HEK293T (cell line): ENCODE data around the gene GPBAR1.

Source experiments
- ARNT ChIP-seq: fragments of 450-650 bp; IDR thresholded peaks from 2 replicates; pipeline ENCODE4 v1.6.1; 2017; ENCODE audit warnings: mild to moderate bottlenecking
- BHLHE40 ChIP-seq: fragments of 450-650 bp; IDR thresholded peaks from 2 replicates; pipeline ENCODE4 v1.6.1; 2016; ENCODE audit warnings: mild to moderate bottlenecking, moderate library complexity, borderline replicate concordance
- ELF4 ChIP-seq: fragments of 450-650 bp; IDR thresholded peaks from 2 replicates; pipeline ENCODE4 v1.6.1; 2017; ENCODE audit warnings: antibody characterized with exemption
- FOXA1 ChIP-seq: fragments of 450-650 bp; IDR thresholded peaks from 2 replicates; pipeline ENCODE4 v1.6.1; 2016; ENCODE audit warnings: mild to moderate bottlenecking
- FOXK2 ChIP-seq: fragments of 450-650 bp; IDR thresholded peaks from 2 replicates; pipeline ENCODE4 v1.6.1; 2016; ENCODE audit warnings: mild to moderate bottlenecking
- HDGF ChIP-seq: fragments of 450-650 bp; IDR thresholded peaks from 2 replicates; pipeline ENCODE4 v1.6.1; 2017; ENCODE audit warnings: antibody characterized with exemption, borderline replicate concordance
- LEF1 ChIP-seq: fragments of 450-650 bp; IDR thresholded peaks from 2 replicates; pipeline ENCODE4 v1.6.1; 2017; ENCODE audit warnings: mild to moderate bottlenecking, borderline replicate concordance
- SP1 ChIP-seq: fragments of 450-650 bp; IDR thresholded peaks from 2 replicates; pipeline ENCODE4 v1.6.1; 2017
- SUZ12 ChIP-seq: fragments of 450-650 bp; IDR thresholded peaks from 2 replicates; pipeline ENCODE4 v1.6.1; 2016; ENCODE audit warnings: mild to moderate bottlenecking
- ZNF384 ChIP-seq: fragments of 450-650 bp; IDR thresholded peaks from 2 replicates; pipeline ENCODE4 v1.6.1; 2016

DNA sequence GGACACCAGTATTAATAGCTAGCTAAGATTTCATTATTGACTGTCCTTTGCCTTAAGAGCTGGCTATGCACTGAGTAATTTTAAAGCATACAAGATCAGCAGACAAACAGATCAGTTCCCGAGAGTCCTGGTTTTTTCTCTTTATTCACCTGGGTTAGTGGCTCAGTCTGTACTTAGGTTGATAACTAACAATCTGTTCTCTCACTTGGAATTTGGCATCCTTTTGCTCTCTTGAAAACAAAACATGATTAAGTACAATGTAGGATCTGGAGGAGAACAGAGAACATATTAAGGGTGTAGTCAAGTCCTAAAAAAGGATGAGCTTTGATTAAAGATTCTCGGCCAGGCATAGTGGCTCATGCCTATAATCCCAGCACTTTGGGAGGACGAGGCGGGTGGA lies 27.3 kb upstream of the GPBAR1 start:
- TF ChIP-seq SUZ12 (no peak), FOXA1 (no peak), SP1 (no peak), BHLHE40 (no peak), HDGF (no peak), FOXK2 (no peak), ELF4 (no peak), ARNT (no peak), ZNF384 (no peak), LEF1 (no peak)
